Parathyroid adenoma (tissue), 2 donors: ENCODE data around the gene ACBD6.

Source experiments
- H2AFZ ChIP-seq: fragments of 300-600 bp; sonication (generic); one replicate; pipeline ENCODE4 v1.7.0; 2017; ENCODE audit warnings: antibody characterized with exemption, mild to moderate bottlenecking
- H3K27ac ChIP-seq: fragments of 300-600 bp; sonication (generic); one replicate; pipeline ENCODE4 v1.7.0; 2017
- H3K27me3 ChIP-seq: fragments of 300-600 bp; sonication (generic); one replicate; pipeline ENCODE4 v1.7.0; 2017; ENCODE audit warnings: low read length; ENCODE audit not compliant: control insufficient read depth, insufficient read depth
- H3K36me3 ChIP-seq: fragments of 300-600 bp; sonication (generic); one replicate; pipeline ENCODE4 v1.7.0; 2017; ENCODE audit warnings: low read length; ENCODE audit not compliant: control insufficient read depth, insufficient read depth
- H3K4me1 ChIP-seq: fragments of 300-600 bp; sonication (generic); one replicate; pipeline ENCODE4 v1.7.0; 2017; ENCODE audit warnings: control low read depth
- H3K4me2 ChIP-seq: fragments of 300-600 bp; sonication (generic); one replicate; pipeline ENCODE4 v1.7.0; 2017; ENCODE audit warnings: low read length
- H3K4me3 ChIP-seq: fragments of 300-600 bp; sonication (generic); one replicate; pipeline ENCODE4 v1.7.0; 2017; ENCODE audit warnings: low read depth, low read length
- H3K79me2 ChIP-seq: fragments of 300-600 bp; sonication (generic); one replicate; pipeline ENCODE4 v1.7.0; 2017; ENCODE audit warnings: control low read depth
- H3K9ac ChIP-seq: fragments of 300-600 bp; sonication (generic); one replicate; pipeline ENCODE4 v1.7.0; 2017; ENCODE audit warnings: mild to moderate bottlenecking
- H3K9me3 ChIP-seq: fragments of 300-600 bp; sonication (generic); one replicate; pipeline ENCODE4 v1.7.0; 2017; ENCODE audit warnings: low read length; ENCODE audit not compliant: control insufficient read depth
- TF ChIP-seq, protein P1 (sequence below): fragments of 300-600 bp; sonication (generic); IDR thresholded peaks from one replicate; pipeline ENCODE4 v1.7.0; 2017; ENCODE audit warnings: antibody characterized with exemption, mild to moderate bottlenecking
- donor health status: primary hyperparathyroidism.

Gene ACBD6

DNA sequence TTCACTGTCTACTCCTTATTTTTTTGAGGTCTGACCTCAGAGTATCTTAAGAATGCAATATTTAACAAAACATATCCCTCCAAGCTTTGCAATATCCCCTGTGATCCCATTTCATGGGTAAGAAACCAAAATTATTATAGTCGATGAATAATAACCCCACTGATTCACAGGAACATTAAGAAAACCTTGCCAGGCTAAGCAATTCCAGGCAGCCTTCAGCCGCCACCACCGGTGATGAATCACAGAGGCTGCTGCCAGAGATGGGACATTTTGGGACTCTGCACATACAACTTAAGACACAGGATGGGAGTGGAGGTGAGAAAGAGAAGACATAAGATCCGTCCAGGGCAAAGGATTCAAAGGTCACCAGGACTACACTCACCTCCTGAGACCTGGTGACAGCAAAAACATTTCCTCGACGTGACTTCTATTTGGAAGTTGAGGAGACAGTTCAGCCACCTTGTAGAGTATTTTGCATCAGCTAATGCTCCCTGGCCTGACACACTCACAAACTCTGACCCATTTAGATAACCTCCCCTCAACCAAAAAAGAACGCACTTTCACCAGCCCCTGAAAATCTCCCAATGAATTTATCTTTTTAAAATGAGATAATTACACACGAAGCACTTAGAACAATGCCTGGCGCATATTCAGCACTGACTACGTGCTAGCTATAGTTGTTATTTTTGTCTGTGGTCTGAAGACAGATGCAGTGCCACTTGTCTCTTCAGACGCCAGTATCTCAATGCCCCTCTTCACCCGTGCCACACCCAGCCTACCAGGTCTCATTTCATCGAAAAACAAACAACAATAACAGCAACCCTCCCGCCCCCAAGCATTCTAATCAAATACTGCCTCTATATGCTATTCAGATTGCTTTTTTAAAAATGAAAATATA, 38.6 kb upstream of the ACBD6 start:
- Histone ChIP-seq H3K4me1 (peaks cover 5% of the 10 kb centered on the region), H3K9me3 (no peaks in the 10 kb centered on the region), H3K79me2 (no peaks in the 10 kb centered on the region), H3K9ac (no peak overlapping the region), H3K36me3 (no peaks in the 10 kb centered on the region), H3K4me3 (no peak overlapping the region), H3K27me3 (no peaks in the 10 kb centered on the region), H2AFZ (no peak overlapping the region), H3K4me2 (no peak overlapping the region), H3K27ac (no peak overlapping the region)
- TF ChIP-seq, protein P1, sequence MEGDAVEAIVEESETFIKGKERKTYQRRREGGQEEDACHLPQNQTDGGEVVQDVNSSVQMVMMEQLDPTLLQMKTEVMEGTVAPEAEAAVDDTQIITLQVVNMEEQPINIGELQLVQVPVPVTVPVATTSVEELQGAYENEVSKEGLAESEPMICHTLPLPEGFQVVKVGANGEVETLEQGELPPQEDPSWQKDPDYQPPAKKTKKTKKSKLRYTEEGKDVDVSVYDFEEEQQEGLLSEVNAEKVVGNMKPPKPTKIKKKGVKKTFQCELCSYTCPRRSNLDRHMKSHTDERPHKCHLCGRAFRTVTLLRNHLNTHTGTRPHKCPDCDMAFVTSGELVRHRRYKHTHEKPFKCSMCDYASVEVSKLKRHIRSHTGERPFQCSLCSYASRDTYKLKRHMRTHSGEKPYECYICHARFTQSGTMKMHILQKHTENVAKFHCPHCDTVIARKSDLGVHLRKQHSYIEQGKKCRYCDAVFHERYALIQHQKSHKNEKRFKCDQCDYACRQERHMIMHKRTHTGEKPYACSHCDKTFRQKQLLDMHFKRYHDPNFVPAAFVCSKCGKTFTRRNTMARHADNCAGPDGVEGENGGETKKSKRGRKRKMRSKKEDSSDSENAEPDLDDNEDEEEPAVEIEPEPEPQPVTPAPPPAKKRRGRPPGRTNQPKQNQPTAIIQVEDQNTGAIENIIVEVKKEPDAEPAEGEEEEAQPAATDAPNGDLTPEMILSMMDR, result no peak

DNA sequence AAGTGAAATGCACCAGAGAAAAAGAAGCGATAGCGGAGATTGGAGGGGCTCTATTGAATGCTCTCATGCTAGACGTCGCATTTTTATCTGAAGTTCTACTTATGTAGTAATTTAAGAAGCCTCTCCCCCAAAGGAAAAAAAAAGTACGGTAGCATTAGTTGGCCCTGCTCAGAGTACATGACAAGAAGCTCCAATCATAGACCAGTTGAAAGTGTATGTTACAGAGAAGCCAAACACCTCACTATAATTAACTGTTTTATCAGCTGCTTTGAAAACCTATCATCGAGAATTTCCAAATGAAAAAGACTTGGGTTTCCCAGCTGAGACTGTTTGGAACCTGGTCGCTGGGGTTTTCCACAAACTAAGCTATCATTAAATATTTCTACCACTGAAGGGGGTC, 36.8 kb upstream of the ACBD6 start:
- no peak overlapping the region for H3K27ac ChIP-seq
- H3K4me1 ChIP-seq, result peaks cover 5% of the 10 kb centered on the region

DNA sequence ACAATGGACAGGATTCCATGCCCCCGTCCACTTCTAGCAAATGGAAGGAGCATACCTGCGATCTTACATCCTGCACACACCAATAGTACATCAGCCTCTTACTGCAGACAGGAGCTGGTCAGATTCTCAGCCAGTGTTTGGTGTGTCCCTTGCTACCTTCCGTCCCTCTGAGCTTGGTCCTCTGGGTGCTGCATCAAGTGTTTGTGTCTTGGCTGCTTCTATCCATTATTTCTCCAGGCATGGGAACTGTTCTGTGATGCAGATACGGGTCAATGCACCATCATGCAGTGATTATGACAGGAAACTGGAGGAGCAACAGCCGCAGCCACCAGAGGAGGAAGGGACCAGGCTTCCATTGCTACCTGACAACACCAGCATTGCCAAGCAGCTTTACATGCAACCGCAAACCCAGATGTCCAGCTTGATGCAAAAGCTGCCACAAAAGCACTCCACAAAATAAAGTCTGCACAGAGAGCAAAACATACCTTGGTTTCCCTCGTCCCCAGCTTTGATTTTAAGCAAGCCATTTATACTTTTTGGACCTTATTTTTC, 34.5 kb upstream of the ACBD6 start:
- Histone ChIP-seq H3K27me3 (no peaks in the 10 kb centered on the region), H3K79me2 (no peaks in the 10 kb centered on the region), H3K4me1 (peaks cover 2% of the 10 kb centered on the region), H3K4me2 (no peak overlapping the region), H3K4me3 (no peak overlapping the region), H3K9ac (no peak overlapping the region), H3K27ac (no peak overlapping the region), H3K36me3 (no peaks in the 10 kb centered on the region), H2AFZ (peak overlapping the region; percentile 62), H3K9me3 (no peaks in the 10 kb centered on the region)
- TF ChIP-seq, protein P1, result no peak

More for the DNA sequence above, 36.8 kb upstream of the ACBD6 start:
- Histone ChIP-seq H3K27me3 (no peaks in the 10 kb centered on the region), H3K36me3 (no peaks in the 10 kb centered on the region), H3K4me3 (no peak overlapping the region), H3K9ac (no peak overlapping the region), H3K4me2 (no peak overlapping the region), H3K9me3 (no peaks in the 10 kb centered on the region), H2AFZ (no peak overlapping the region), H3K79me2 (no peaks in the 10 kb centered on the region)
- TF ChIP-seq, protein P1, result no peak

DNA sequence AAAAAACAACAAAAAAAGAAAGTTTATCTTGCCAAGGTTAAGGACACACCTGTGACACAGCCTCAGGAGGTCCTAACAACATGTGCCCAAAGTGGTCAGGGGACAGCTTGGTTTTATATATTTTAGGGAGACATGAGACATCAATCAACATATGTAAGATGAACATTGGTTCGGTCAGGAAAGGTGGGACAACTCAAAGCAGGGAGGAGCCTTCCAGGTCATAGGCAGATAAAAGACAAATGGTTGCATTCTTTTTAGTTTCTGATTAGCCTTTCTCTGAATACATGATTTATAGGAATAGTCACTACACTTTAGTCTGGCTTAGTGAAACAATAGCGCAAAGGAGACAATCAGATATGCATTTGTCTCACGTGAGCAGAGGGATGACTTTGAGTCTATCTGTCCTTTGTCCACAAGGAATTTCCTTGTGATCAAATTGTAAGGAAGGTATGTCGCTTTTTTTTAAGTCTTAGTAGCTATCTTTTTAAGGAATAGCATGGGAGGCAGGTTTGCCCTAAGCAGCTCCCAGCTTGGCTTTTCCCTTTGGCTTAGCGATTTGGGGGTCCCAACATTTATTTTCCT, 33.1 kb upstream of the ACBD6 start:
- Histone ChIP-seq H3K9ac (no peak overlapping the region), H3K4me3 (no peak overlapping the region), H3K36me3 (no peaks in the 10 kb centered on the region), H3K79me2 (no peaks in the 10 kb centered on the region), H3K27ac (no peak overlapping the region), H3K4me2 (no peak overlapping the region), H2AFZ (no peak overlapping the region), H3K27me3 (no peaks in the 10 kb centered on the region), H3K9me3 (no peaks in the 10 kb centered on the region), H3K4me1 (peaks cover 2% of the 10 kb centered on the region)
- TF ChIP-seq, protein P1, result no peak
